GM18505 (cell line): ENCODE data around the gene RXRB.
A peak's percentile ranks its signal among the peaks of the same experiment; 100 is the strongest.

Experiments used
- ATAC-seq: cut with Tn5 transposase; IDR thresholded peaks from one replicate; pipeline ENCODE4 v1.9.1; 2021; ENCODE audit not compliant: unreplicated experiment
- POLR2A ChIP-seq: IDR thresholded peaks from 4 replicates; pipeline ENCODE4 v1.6.1; 2011; ENCODE audit warnings: borderline replicate concordance; ENCODE audit not compliant: insufficient read depth, insufficient read length; ENCODE audit errors: extremely low read depth

The RXRB gene

GRCh38 chr6:33206864-33207551, 6.5 kb upstream of the RXRB start:
- no peak for TF ChIP-seq POLR2A
- ATAC-seq: no peak

- TF ChIP-seq POLR2A: no peak
- no peak for ATAC-seq
Observed at GRCh38 chr6:33206027-33206863, 5.8 kb upstream of the RXRB start.

GRCh38 chr6:33205191-33206026, 4.9 kb upstream of the RXRB start:
- TF ChIP-seq POLR2A: no peak
- ATAC-seq: no peak

GRCh38 chr6:33204415-33205190, 4.1 kb upstream of the RXRB start, which contains the start of gene HSD17B8:
HSD17B8 (plus strand) TSS chr6:33204655; CDS start chr6:33204669, 14 bp downstream.
- TF ChIP-seq POLR2A: peak; percentile 54
- peak; percentile 36 for ATAC-seq

- no peak for TF ChIP-seq POLR2A
- ATAC-seq: no peak
Observed at GRCh38 chr6:33204165-33204414, 3.6 kb upstream of the RXRB start.

GRCh38 chr6:33203443-33204164, 3.1 kb upstream of the RXRB start:
- TF ChIP-seq POLR2A: no peak
- no peak for ATAC-seq

GRCh38 chr6:33202799-33203198, 2.3 kb upstream of the RXRB start:
- no peak for ATAC-seq
- no peak for TF ChIP-seq POLR2A

GRCh38 chr6:33201935-33202334, 1.5 kb upstream of the RXRB start:
- no peak for TF ChIP-seq POLR2A
- ATAC-seq: no peak

GRCh38 chr6:33201147-33201545, 681 bp upstream of the RXRB start:
- ATAC-seq: no peak
- TF ChIP-seq POLR2A: no peak

- no peak for TF ChIP-seq POLR2A
- ATAC-seq: peak; percentile 18
Observed at GRCh38 chr6:33199687-33200218, 712 bp downstream of the RXRB start.

- no peak for ATAC-seq
- no peak for TF ChIP-seq POLR2A
Observed at GRCh38 chr6:33198853-33199436, 1.5 kb downstream of the RXRB start.

- no peak for TF ChIP-seq POLR2A
- ATAC-seq: no peak
Observed at GRCh38 chr6:33198159-33198852, 2.2 kb downstream of the RXRB start.
